ENCODE measurements around the gene TBXT.

DNA sequence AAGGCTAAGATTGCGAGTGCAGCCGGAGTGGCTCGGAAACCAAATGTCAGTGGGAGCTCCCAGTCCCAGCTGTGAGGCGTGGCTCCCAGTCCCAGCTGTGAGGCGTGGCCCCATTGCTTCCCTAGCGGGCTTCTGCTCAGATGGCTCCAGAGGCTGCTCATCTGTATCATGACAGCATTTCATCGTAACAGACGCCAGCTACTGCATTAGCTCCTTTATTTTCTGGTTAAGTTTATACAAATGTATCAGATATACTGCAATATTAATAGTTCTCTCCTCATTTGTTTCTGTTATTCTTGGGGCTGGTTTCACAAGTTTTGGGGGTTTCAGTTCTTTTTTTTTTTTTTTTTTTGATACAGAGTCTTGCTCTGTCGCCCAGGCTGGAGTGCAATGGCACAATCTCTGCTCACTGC lies 34.7 kb upstream of the TBXT start:
- TF ChIP-seq POLR2AphosphoS5 (IDR thresholded peaks at IDR 0.05; ENCODE audit: low read depth, low read length) (no peak), TAF1 (IDR thresholded peaks at IDR 0.05; ENCODE audit: borderline replicate concordance, insufficient read depth, low read length) (no peak), SIN3A (IDR thresholded peaks at IDR 0.05; ENCODE audit: borderline replicate concordance, insufficient read depth, low read length) (no peak), REST (IDR thresholded peaks at IDR 0.05; ENCODE audit: insufficient read depth in 1 of 2, low read depth in 2 of 2, low read length in 2 of 2) (no peak)
